A673 (cell line): ENCODE results near the gene C16orf74. TPM values are rescaled to one million over a fixed set of nuclear protein-coding genes. Genes with fewer than 3 reads are reported as not detected.

Source experiments
- BruUV-seq: library from RNA; stranded (reverse); fragments of 400-500 nt; replicated peaks from 2 replicates; lab custom pipeline; 2021; lab: Mats Ljungman, UMichigan
- CTCF ChIA-PET: fragments of 300-600 bp; sonication (Branson Sonifier 250); formaldehyde crosslinking; loops from one replicate; lab custom pipeline; 2022; ENCODE audit warnings: antibody characterized with exemption; lab: Charles Lee
- POLR2A ChIA-PET: fragments of 300-600 bp; sonication (Branson Sonifier 250); formaldehyde crosslinking; loops from one replicate; lab custom pipeline; 2022; ENCODE audit warnings: antibody characterized with exemption; ENCODE audit not compliant: low non-redundant PET; lab: Charles Lee
- DNase-seq: peaks from one replicate; pipeline ENCODE4 v3.0.0-alpha.2; 2015; ENCODE audit warnings: low spot score
- H3K27ac ChIP-seq: fragments of 200-600 bp; sonication (generic); 2 replicates; pipeline ENCODE4 v1.5.1; 2016; ENCODE audit warnings: mixed run types, low read depth, mild to moderate bottlenecking, mixed read lengths, antibody characterized with exemption, low read length; ENCODE audit not compliant: poor library complexity, severe bottlenecking
- H3K27me3 ChIP-seq: fragments of 200-600 bp; sonication (generic); replicated peaks from 2 replicates; pipeline ENCODE4 v1.6.1; 2017; ENCODE audit warnings: mixed run types, low read depth, mild to moderate bottlenecking, mixed read lengths, antibody characterized with exemption, low read length; ENCODE audit not compliant: insufficient read depth, poor library complexity
- H3K36me3 ChIP-seq: fragments of 200-600 bp; sonication (generic); 2 replicates; pipeline ENCODE4 v1.6.1; 2016; ENCODE audit warnings: mixed run types, mild to moderate bottlenecking, mixed read lengths, antibody characterized with exemption, low read length; ENCODE audit not compliant: insufficient read depth, poor library complexity, severe bottlenecking
- H3K4me1 ChIP-seq: fragments of 200-600 bp; sonication (generic); 2 replicates; pipeline ENCODE4 v1.6.1; 2017; ENCODE audit warnings: mixed run types, mild to moderate bottlenecking, mixed read lengths, antibody characterized with exemption, low read length; ENCODE audit not compliant: insufficient read depth, poor library complexity, severe bottlenecking
- H3K4me3 ChIP-seq: fragments of 200-600 bp; sonication (generic); 2 replicates; pipeline ENCODE4 v1.5.1; 2016; ENCODE audit warnings: low read depth, mixed run types, mild to moderate bottlenecking, mixed read lengths, low read length; ENCODE audit not compliant: poor library complexity, severe bottlenecking
- H3K9me3 ChIP-seq: fragments of 200-600 bp; sonication (generic); 2 replicates; pipeline ENCODE4 v1.6.1; 2016; ENCODE audit warnings: mixed run types, low read depth, mild to moderate bottlenecking, mixed read lengths, antibody characterized with exemption, low read length; ENCODE audit not compliant: poor library complexity, severe bottlenecking
- CTCF ChIP-seq: fragments of 300-800, 200-600 bp; sonication (generic); conservative IDR thresholded peaks from 2 replicates; pipeline ENCODE4 v1.5.1; 2017; ENCODE audit warnings: low read depth, mild to moderate bottlenecking, antibody characterized with exemption, low read length, moderate library complexity, mixed read lengths
- EZH2 ChIP-seq: fragments of 200-600 bp; sonication (generic); IDR thresholded peaks from 2 replicates; pipeline ENCODE4 v1.6.1; 2017; ENCODE audit warnings: borderline replicate concordance, low read depth, mild to moderate bottlenecking, mixed read lengths, antibody characterized with exemption, low read length; ENCODE audit not compliant: poor library complexity, severe bottlenecking
- intact Hi-C: fragments of 100-400 bp; cut with micrococcal nuclease; formaldehyde crosslinking; loops from one replicate; pipeline ENCODE4 v1.10.0; 2022; ENCODE audit not compliant: unreplicated experiment
- total RNA-seq: library from RNA; stranded (reverse); gene quantifications from 2 replicates; pipeline ENCODE4 v1.2.3, GENCODE V29; 2021

The C16orf74 gene
- total RNA-seq, 1 experiment from 2014 or later = 3.8 TPM

- no TSS peak for BruUV-seq
- no peak for DNase-seq
- Histone ChIP-seq H3K36me3 (peaks cover 79% of the 10 kb centered on the region), H3K9me3 (no peaks in the 10 kb centered on the region), H3K27me3 (no peaks in the 10 kb centered on the region), H3K27ac (no peak overlapping the region), H3K4me1 (no peaks in the 10 kb centered on the region), H3K4me3 (no peak overlapping the region)
- TF ChIP-seq EZH2 = no peak
- TF ChIP-seq CTCF = no peak
- CTCF ChIA-PET = no interaction called here
- intact Hi-C loops = no loop called here
- POLR2A ChIA-PET = no interaction called here
Measured at GRCh38 chr16:85679870-85680269, 71.0 kb downstream of the C16orf74 start.

DNA sequence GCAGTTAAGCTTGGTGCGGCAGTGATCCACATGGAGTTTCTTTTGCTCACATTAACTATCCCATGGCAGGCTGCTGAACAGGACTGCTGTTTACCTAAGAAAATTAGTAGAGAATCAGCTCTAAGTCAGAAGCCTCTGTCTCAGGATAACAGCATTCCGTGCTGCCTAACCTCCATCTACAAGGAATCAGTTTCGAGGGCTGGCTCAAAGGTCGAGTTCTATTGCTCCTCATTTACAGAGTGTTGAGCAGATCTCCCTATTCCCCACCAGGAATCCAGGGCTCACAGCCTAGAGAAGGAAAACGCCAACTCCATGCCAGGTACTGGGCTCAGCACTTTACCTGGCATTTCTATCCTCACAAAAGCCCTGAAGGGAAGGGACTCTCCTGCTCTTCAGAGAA is 72.1 kb downstream of the C16orf74 start:
- no peak for TF ChIP-seq EZH2
- no peak for TF ChIP-seq CTCF
- Histone ChIP-seq H3K4me3 (no peak overlapping the region), H3K27ac (no peak overlapping the region), H3K36me3 (peaks cover 85% of the 10 kb centered on the region), H3K4me1 (peaks cover 10% of the 10 kb centered on the region), H3K27me3 (no peaks in the 10 kb centered on the region), H3K9me3 (no peaks in the 10 kb centered on the region)
- no TSS peak for BruUV-seq
- no peak for DNase-seq
- intact Hi-C loops = no loop called here
- ChIA-PET CTCF (no interaction called here), POLR2A (no interaction called here)

DNA sequence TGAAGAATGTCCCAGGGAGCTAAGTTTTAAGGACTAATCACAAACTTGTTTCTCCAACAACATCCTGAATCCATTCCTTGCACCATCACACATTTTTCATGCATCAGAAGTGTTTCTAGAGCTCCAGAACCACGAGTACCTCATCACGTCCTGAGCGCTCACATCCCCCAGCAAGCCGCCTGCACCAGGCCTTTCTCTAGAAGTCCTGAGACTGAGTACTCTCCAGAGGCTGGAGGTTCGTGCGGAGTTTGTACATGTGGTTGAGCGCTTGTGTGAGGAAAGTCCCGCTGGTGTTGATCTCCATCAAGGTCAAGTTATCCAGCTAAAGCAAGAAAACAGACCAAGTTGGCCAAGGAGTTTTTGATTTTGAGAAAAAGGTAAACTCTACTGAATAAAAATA is 72.9 kb downstream of the C16orf74 start:
- Histone ChIP-seq H3K36me3 (peaks cover 87% of the 10 kb centered on the region), H3K9me3 (no peaks in the 10 kb centered on the region), H3K27me3 (no peaks in the 10 kb centered on the region), H3K4me1 (peaks cover 15% of the 10 kb centered on the region), H3K4me3 (no peak overlapping the region), H3K27ac (no peak overlapping the region)
- ChIA-PET POLR2A (interaction anchor here (0.6 kb wide), 1 partner anchor 8 kb away, joined by 4 read pairs; no protein-coding TSS in a partner anchor), CTCF (no interaction called here)
- BruUV-seq = no TSS peak
- no peak for TF ChIP-seq EZH2
- no peak for TF ChIP-seq CTCF
- no peak for DNase-seq
- intact Hi-C loops = no loop called here
